Endothelial cell (in vitro differentiated cells): Measurements from ENCODE around the gene NCOA3. TPM values are rescaled to one million over a fixed set of nuclear protein-coding genes. Genes with fewer than 3 reads are reported as not detected.

Experiments used
- DNase-seq: peaks from one replicate; pipeline ENCODE4 v3.0.0; 2021; ENCODE audit warnings: low spot score
- H3K27ac Mint-ChIP-seq: one replicate; pipeline ENCODE4 v1.8.0; 2021; ENCODE audit warnings: mixed read lengths, inconsistent platforms; ENCODE audit not compliant: unreplicated experiment
- H3K27me3 Mint-ChIP-seq: one replicate; pipeline ENCODE4 v1.8.0; 2021; ENCODE audit warnings: mild to moderate bottlenecking, moderate library complexity, mixed read lengths, inconsistent platforms; ENCODE audit not compliant: unreplicated experiment
- H3K36me3 Mint-ChIP-seq: one replicate; pipeline ENCODE4 v1.8.0; 2021; ENCODE audit warnings: mild to moderate bottlenecking, low read depth, mixed read lengths, inconsistent platforms; ENCODE audit not compliant: unreplicated experiment
- H3K4me1 Mint-ChIP-seq: one replicate; pipeline ENCODE4 v1.8.0; 2021; ENCODE audit warnings: mild to moderate bottlenecking, mixed read lengths, inconsistent platforms; ENCODE audit not compliant: unreplicated experiment
- H3K4me3 Mint-ChIP-seq: one replicate; pipeline ENCODE4 v1.8.0; 2021; ENCODE audit warnings: mild to moderate bottlenecking, mixed read lengths, inconsistent platforms; ENCODE audit not compliant: unreplicated experiment
- H3K9me3 Mint-ChIP-seq: one replicate; pipeline ENCODE4 v1.8.0; 2021; ENCODE audit warnings: mixed read lengths, inconsistent platforms; ENCODE audit not compliant: unreplicated experiment
- total RNA-seq: library from RNA; stranded (reverse); fragmentation: NEBNext Ultra II Directional; extraction: Animal tissue kit (Norgen Biotek cat#: 25700); gene quantifications from one replicate; pipeline ENCODE4 v1.2.1, GENCODE V29; 2021; ENCODE audit not compliant: unreplicated experiment
- TF ChIP-seq, protein P1 (sequence below): fragments of 200-600 bp; sonication (generic); IDR thresholded peaks from one replicate; pipeline ENCODE4 v1.5.0; 2021; ENCODE audit warnings: antibody characterized with exemption; ENCODE audit not compliant: unreplicated experiment

NCOA3 gene
- total RNA-seq, 1 donor from 2014 or later: 54.8 TPM

DNA sequence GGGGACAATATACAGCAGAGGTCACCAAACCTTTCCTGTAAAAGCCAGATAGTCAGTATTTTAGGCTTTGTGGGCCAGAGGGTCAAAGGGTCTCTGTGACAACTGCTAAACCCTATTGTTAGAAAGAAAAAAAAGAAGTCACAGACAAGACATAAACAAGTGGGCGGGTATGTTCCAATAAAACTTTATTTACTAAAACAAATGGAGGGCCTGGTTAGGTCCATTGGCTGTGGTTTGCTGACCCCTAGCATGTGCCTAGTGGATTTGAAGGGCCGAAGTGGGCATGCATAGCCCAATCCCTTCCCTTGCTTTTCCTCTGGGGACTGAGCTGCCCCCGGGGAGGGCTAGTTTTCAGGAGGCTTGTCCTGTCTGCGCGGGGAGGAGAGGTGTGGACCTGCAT is 204.7 kb downstream of the NCOA3 start:
- H3K4me3 Mint-ChIP-seq: no peak overlapping the region
- TF ChIP-seq, protein P1, sequence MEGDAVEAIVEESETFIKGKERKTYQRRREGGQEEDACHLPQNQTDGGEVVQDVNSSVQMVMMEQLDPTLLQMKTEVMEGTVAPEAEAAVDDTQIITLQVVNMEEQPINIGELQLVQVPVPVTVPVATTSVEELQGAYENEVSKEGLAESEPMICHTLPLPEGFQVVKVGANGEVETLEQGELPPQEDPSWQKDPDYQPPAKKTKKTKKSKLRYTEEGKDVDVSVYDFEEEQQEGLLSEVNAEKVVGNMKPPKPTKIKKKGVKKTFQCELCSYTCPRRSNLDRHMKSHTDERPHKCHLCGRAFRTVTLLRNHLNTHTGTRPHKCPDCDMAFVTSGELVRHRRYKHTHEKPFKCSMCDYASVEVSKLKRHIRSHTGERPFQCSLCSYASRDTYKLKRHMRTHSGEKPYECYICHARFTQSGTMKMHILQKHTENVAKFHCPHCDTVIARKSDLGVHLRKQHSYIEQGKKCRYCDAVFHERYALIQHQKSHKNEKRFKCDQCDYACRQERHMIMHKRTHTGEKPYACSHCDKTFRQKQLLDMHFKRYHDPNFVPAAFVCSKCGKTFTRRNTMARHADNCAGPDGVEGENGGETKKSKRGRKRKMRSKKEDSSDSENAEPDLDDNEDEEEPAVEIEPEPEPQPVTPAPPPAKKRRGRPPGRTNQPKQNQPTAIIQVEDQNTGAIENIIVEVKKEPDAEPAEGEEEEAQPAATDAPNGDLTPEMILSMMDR: no peak
- H3K27me3 Mint-ChIP-seq: peaks cover 4% of the 10 kb centered on the region
- no peak for DNase-seq
- no peak overlapping the region for H3K27ac Mint-ChIP-seq
- no peaks in the 10 kb centered on the region for H3K9me3 Mint-ChIP-seq
- peaks cover 4% of the 10 kb centered on the region for H3K36me3 Mint-ChIP-seq
- H3K4me1 Mint-ChIP-seq: peaks cover 23% of the 10 kb centered on the region

Other genes with a start within 250 kb of the NCOA3 start
- gene ZMYND8, start 145.2 kb upstream of the NCOA3 start, total RNA-seq: 109 TPM